HAP-1 (cell line): Measurements from ENCODE around the gene CDKAL1.
"Not testable (repeated sequence)": the region's sequence is repeated elsewhere in the genome, so short reads cannot be mapped to it uniquely, and the experiment has no call there.

Source experiments
- DNase-seq, 2 experiments: peaks; one replicate each; pipeline ENCODE4 v3.0.0-alpha.2; 2016 to 2020; ENCODE audit warnings: low spot score in 2 of 2
- H3K27me3 ChIP-seq: fragments of 250-450 bp; sonication (Bioruptor Pico); 2 replicates; pipeline ENCODE4 v1.5.1; 2020; ENCODE audit warnings: low read depth, mild to moderate bottlenecking, moderate library complexity
- H3K36me3 ChIP-seq: fragments of 250-450 bp; sonication (Bioruptor Pico); replicated peaks from 2 replicates; pipeline ENCODE4 v1.5.1; 2020; ENCODE audit warnings: mild to moderate bottlenecking
- H3K4me1 ChIP-seq: fragments of 250-450 bp; sonication (Bioruptor Pico); 2 replicates; pipeline ENCODE4 v1.5.1; 2020; ENCODE audit warnings: mild to moderate bottlenecking
- H3K4me3 ChIP-seq: fragments of 250-450 bp; sonication (Bioruptor Pico); 2 replicates; pipeline ENCODE4 v1.5.1; 2020; ENCODE audit warnings: mild to moderate bottlenecking, moderate library complexity
- H3K9me3 ChIP-seq: fragments of 250-450 bp; sonication (Bioruptor Pico); 2 replicates; pipeline ENCODE4 v1.5.1; 2020; ENCODE audit warnings: mild to moderate bottlenecking, moderate library complexity
- in situ Hi-C: fragments of 300-500 bp; cut with MboI; formaldehyde crosslinking; loops from 3 replicates; pipeline ENCODE4 v1.14.3; 2020; ENCODE audit warnings: low sequenced_read_pairs, inconsistent platforms, mixed read lengths

CDKAL1 gene

DNA sequence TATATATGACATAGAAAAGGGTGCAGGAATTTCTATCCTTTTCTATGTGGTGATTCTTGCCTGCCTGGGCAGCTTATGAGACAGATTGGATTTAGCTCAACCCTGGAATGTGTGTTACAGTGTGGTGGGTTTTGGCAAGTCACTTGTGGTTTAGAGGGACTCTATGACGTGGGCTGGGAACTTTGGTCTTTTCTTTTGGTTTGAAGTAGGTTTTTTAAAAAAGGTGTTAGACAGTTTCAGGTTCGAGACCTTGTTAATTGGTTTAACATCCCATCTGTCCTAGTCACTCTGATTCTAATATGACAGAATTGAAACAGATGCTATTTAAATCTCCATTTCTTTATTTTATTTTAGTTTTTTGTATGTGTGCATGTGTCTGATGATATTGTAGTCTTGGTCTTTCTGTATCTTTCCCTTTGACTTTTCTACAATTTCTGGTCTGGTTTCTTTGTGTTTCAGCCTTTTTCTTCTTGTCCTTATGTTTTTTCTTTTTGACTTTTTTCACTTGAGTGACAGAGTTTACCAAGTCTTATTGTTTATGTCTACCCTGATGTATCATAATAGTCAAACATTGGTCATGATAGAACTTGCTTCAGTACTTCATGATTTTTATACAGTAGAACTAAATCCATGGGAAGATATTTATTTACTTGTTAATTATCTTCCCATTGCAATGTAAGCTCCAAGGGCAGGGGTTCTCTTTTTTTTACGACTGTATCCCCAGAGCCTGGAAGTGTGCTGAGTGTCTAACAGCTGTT, 174.3 kb downstream of the CDKAL1 start:
- Histone ChIP-seq H3K4me1 (peaks cover 25% of the 10 kb centered on the region), H3K9me3 (no peaks in the 10 kb centered on the region), H3K27me3 (no peaks in the 10 kb centered on the region), H3K36me3 (no peaks in the 10 kb centered on the region), H3K4me3 (no peak overlapping the region)
- in situ Hi-C loops, result no loop called here
- no peak for DNase-seq

DNA sequence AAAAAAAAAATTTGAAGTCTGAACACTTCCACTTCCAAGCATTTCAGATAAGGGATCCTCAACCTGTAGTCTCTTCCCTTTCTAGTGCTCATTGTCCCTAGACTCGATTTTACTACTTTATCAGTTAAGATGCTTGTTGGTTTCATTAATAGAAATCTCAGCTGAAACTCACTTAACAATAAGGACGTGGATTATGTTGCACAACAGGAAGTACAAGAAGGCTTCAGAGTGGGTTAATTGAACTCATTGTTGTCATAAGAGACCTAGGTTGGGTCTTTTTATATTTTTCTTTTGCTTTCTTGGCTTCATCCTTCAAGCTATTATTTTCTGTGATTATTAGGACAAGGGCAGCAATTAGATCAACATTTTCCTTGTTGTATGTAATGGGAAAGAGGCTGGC, 175.2 kb downstream of the CDKAL1 start:
- Histone ChIP-seq H3K4me1 (peaks cover 15% of the 10 kb centered on the region), H3K36me3 (no peaks in the 10 kb centered on the region), H3K27me3 (no peaks in the 10 kb centered on the region), H3K9me3 (no peaks in the 10 kb centered on the region), H3K4me3 (no peak overlapping the region)
- no peak for DNase-seq
- in situ Hi-C loops, result no loop called here

DNA sequence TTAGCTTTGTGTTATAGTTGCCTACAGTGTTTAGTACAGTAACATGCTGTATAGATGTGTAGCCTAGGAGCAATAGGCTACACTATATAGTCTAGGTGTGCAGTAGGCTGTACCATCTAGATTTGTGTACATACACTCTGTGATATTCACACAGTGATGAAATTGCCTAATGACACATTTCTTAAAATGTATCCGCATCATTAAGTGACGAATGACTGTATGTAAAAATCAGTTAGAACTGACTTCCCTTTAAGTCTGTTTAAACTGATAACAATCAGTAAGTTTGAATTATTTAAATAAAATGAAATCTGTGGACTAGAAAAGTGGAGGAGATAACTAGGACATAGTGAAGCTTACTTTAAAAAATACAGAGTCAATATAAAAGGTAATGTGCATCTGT, 176.1 kb downstream of the CDKAL1 start:
- Histone ChIP-seq H3K27me3 (no peaks in the 10 kb centered on the region; the same call in 1 of the 2 replicates), H3K9me3 (no peaks in the 10 kb centered on the region), H3K36me3 (no peaks in the 10 kb centered on the region), H3K4me1 (peaks cover 14% of the 10 kb centered on the region), H3K4me3 (no peak overlapping the region)
- in situ Hi-C loops, result no loop called here
- no peak for DNase-seq

DNA sequence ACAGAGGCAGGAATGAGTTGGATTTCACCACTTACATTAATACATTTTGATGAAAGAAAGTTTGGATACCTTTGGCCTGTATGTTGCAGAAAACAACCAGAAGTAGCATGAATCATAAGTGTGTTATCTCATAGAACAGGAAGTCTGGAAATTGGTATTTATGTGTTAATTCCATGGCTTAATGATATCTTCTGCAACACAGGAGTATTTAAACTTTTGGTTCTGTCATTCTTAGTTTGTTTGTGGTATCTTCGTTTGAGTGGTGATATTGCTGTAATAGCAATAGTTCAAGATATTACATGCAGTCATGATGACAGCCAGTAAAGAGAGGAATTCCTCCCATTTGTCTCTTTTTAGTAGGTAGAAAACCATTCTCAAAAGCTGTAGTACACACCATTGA, 177.3 kb downstream of the CDKAL1 start:
- in situ Hi-C loops, result no loop called here

GRCh38 chr6:20712011-20712410, 177.8 kb downstream of the CDKAL1 start:
- H3K9me3 ChIP-seq, result no peaks in the 10 kb centered on the region
- H3K27me3 ChIP-seq, result no peaks in the 10 kb centered on the region; the same call in 1 of the 2 replicates
- no peak for DNase-seq
- no peaks in the 10 kb centered on the region for H3K36me3 ChIP-seq
- peaks cover 7% of the 10 kb centered on the region for H3K4me1 ChIP-seq
- in situ Hi-C loops, result no loop called here
- H3K4me3 ChIP-seq, result no peak overlapping the region

More for the DNA sequence above, 177.3 kb downstream of the CDKAL1 start:
- Histone ChIP-seq H3K4me3 (no peak overlapping the region), H3K9me3 (no peaks in the 10 kb centered on the region), H3K36me3 (no peaks in the 10 kb centered on the region), H3K27me3 (no peaks in the 10 kb centered on the region; the same call in 1 of the 2 replicates), H3K4me1 (peaks cover 11% of the 10 kb centered on the region)
- DNase-seq, result no peak

GRCh38 chr6:20715135-20715806, 181.0 kb downstream of the CDKAL1 start:
- H3K9me3 ChIP-seq, result no peaks in the 10 kb centered on the region
- H3K36me3 ChIP-seq, result no peaks in the 10 kb centered on the region
- peaks cover 12% of the 10 kb centered on the region for H3K4me1 ChIP-seq
- in situ Hi-C loops, result no loop called here
- no peak for DNase-seq
- H3K4me3 ChIP-seq, result no peak overlapping the region
- H3K27me3 ChIP-seq, result no peaks in the 10 kb centered on the region; the same call in 1 of the 2 replicates

DNA sequence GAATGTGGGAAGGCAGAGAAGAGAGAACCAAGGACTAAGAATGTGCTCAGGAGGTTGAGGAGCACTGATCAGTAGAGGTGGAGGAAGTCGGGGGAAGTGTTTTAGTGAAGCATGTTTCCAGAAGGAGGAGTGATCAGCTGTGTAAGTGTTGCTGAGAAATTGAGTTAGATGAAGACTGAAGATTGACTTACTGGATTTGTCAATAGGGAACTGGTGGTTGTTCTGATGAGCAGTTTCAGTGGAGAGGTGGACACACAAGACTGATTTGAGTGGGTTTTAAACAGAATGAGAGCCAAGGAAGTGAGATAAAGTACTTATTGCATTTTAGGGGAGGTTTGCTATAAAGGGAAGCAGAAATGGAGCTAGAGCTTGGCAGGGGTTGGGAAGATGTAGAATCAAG, 182.6 kb downstream of the CDKAL1 start:
- H3K4me3 ChIP-seq, result no peak overlapping the region
- in situ Hi-C loops, result no loop called here
- H3K9me3 ChIP-seq, result peaks cover 3% of the 10 kb centered on the region
- H3K4me1 ChIP-seq, result peaks cover 12% of the 10 kb centered on the region
- DNase-seq, result no peak
- H3K36me3 ChIP-seq, result no peaks in the 10 kb centered on the region
- H3K27me3 ChIP-seq, result no peaks in the 10 kb centered on the region; the same call in 1 of the 2 replicates

DNA sequence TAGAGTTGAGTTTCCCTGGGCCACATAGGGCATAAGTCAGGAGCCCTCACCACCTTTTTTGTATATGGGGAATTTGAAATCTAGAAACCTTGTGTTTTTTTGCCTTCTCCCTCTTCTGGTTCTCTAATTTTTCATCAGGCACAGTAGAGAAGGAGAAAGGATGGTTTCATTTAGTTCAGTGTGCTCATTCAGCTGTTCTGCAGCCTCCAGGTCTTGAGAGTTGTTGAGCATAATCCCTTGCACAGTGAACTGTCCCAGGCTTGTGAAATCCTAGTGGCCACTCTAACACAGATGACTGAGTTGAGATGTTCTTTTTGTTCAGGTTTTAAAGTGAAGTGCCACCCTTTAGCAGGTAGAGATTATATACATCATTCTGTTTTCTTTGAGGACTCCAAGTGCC, 183.5 kb downstream of the CDKAL1 start:
- no peak for DNase-seq
- in situ Hi-C loops, result no loop called here
- Histone ChIP-seq H3K9me3 (peaks cover 3% of the 10 kb centered on the region), H3K4me3 (no peak overlapping the region), H3K4me1 (peaks cover 12% of the 10 kb centered on the region), H3K27me3 (no peaks in the 10 kb centered on the region; the same call in 1 of the 2 replicates), H3K36me3 (no peaks in the 10 kb centered on the region)

- Histone ChIP-seq H3K4me1 (peaks cover 12% of the 10 kb centered on the region), H3K4me3 (no peak overlapping the region), H3K9me3 (peaks cover 3% of the 10 kb centered on the region), H3K36me3 (no peaks in the 10 kb centered on the region), H3K27me3 (no peaks in the 10 kb centered on the region; the same call in 1 of the 2 replicates)
- in situ Hi-C loops, result no loop called here
- no peak for DNase-seq
Observed at GRCh38 chr6:20718705-20719653, 184.7 kb downstream of the CDKAL1 start.

- Histone ChIP-seq H3K4me1 (peaks cover 10% of the 10 kb centered on the region), H3K4me3 (no peak overlapping the region), H3K36me3 (no peaks in the 10 kb centered on the region), H3K27me3 (no peaks in the 10 kb centered on the region), H3K9me3 (peaks cover 3% of the 10 kb centered on the region)
- no peak for DNase-seq
- in situ Hi-C loops, result no loop called here
Observed at GRCh38 chr6:20719980-20720379, 185.7 kb downstream of the CDKAL1 start.

DNA sequence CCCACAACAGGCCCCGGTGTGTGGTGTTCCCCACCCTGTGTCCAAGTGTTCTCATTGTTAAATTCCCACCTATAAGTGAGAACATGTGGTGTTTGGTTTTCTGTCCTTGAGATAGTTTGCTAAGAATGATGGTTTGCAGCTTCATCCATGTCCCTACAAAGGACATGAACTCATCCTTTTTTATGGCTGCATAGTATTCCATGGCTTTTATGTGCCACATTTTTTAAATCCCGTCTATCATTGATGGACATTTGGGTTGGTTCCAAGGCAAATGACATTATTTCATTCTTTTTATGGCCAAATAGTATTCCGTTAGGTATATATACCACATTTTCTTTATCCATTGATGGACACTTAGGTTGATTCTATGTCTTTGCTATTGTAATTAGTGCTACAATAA, 186.9 kb downstream of the CDKAL1 start:
- H3K4me3 ChIP-seq, DNase-seq, in situ Hi-C loops, H3K27me3 ChIP-seq, H3K36me3 ChIP-seq, H3K9me3 ChIP-seq: not testable (repeated sequence)
- H3K4me1 ChIP-seq, result peaks cover 12% of the 10 kb centered on the region

- in situ Hi-C loops, result no loop called here
- no peak for DNase-seq
- H3K36me3 ChIP-seq, result no peaks in the 10 kb centered on the region
- H3K27me3 ChIP-seq, result no peaks in the 10 kb centered on the region
- H3K9me3 ChIP-seq, result peaks cover 3% of the 10 kb centered on the region
- H3K4me1 ChIP-seq, result peaks cover 26% of the 10 kb centered on the region
- no peak overlapping the region for H3K4me3 ChIP-seq
Observed at GRCh38 chr6:20722455-20722854, 188.2 kb downstream of the CDKAL1 start.

DNA sequence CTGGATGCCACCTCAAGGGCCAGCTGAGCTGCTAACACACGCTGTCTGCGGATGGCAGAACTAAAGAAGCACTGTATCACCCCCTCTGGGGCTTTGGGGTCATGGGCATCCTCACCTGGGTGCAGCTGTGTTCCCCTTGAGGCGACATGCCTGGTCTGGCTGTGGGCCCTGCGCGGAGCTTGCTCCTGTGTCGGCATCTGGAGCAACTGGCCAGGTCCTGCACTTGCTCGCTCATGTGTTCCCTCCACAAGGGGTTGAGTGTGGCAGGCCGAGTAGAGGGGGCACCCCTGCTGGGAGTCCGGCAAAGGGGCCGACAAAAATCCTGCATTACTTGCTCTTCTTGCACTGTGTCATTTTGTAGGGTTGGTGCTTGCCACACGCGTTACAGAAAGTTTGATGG, 189.0 kb downstream of the CDKAL1 start:
- in situ Hi-C loops, result no loop called here
- no peak for DNase-seq
- Histone ChIP-seq H3K27me3 (no peaks in the 10 kb centered on the region), H3K4me3 (no peak overlapping the region), H3K36me3 (no peaks in the 10 kb centered on the region), H3K9me3 (peaks cover 3% of the 10 kb centered on the region), H3K4me1 (peaks cover 25% of the 10 kb centered on the region)
